Measurements from ENCODE around the gene ZNF280B. TPM values are rescaled to one million over a fixed set of nuclear protein-coding genes. Genes with fewer than 3 reads are reported as not detected.

ZNF280B gene, protein sequence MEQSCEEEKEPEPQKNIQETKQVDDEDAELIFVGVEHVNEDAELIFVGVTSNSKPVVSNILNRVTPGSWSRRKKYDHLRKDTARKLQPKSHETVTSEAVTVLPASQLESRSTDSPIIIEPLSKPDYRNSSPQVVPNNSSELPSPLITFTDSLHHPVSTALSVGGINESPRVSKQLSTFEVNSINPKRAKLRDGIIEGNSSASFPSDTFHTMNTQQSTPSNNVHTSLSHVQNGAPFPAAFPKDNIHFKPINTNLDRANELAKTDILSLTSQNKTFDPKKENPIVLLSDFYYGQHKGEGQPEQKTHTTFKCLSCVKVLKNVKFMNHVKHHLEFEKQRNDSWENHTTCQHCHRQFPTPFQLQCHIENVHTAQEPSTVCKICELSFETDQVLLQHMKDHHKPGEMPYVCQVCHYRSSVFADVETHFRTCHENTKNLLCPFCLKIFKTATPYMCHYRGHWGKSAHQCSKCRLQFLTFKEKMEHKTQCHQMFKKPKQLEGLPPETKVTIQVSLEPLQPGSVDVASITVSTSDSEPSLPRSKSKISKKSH
- under 0.01 and 0.64 TPM in 2 replicates for total RNA-seq

DNA sequence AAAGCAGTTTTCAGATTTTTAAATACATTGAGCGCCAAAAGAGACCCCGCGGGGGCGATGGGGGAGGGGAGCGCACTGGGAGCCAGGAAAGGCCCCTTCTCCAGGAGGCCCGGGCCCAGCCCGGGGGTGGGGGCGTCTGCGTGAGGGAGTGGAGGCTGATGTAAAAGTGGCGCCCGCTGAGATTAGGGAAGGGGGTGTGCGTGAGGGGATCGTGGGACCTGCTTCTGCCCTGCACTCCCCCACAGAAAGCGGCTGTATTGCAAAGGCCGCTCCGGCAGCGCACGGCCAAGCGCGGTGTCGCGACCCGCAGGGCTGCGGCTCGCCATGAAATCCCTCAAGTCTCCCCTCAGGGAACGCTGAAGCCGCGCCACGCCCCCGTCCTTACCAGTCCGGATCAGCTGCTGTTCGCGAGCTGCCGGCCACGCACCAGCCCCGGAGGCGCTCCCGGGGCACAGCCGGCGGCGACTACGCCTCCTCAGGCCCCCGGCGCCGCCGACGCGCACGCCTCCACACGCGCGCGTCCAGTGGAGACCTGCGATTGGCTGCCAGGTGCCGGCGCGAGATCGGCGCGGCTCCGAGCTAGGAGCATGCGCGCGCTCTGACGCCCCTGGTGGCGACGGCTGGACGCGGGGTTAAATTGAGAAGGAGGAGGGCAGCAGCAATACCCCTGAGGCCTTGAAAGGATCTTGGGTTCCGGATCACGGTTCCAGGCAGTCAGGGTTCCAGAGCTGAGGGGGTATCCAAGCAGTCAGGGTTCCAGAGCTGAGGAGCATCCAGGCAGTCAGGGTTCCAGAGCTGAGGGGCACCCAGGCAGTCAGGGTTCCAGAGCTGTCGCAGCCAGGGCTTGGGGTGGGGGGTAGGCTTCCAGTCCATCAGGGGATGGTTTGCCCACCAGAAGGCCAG, at the start of gene ZNF280B:
Gene ZNF280B (minus strand): TSS at position 469 of the 903 bp plus-strand sequence. CDS start 19,344 bp downstream, outside the sequence.

DNA sequence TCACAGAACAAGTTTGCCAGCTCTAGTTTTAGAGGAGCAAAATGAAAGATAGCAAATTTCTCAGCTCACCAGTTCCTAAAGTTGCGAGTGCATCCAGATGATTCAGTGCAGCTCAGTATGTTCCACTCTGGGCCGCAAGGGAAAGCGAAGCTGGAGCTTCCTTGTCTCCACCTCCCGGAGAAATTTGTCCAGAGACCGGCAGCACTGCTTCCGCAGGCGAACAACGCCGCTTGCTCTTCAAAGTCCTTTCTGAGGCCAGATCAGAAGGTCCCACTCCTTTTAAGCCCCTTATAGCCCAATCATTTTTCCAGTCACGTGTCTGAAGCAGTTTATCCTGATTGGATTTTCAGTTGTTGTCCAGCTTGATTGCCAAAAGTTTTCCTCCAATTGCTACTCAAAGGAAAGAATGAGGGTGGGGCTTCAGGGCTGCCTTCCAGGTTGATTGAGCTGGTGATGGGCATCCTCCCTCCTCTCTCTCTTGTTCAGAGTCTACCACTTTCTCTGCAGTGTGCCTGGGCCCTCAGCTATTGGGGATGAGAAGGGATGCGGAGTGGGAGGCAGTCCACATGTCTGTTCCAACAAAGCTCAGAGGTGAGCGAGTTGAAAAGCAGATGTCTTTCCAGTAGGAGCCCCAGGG, 11.6 kb upstream of the ZNF280B start, which contains the start of gene ZNF280A:
Gene ZNF280A (minus strand): TSS at position 251 of the 637 bp plus-strand sequence. CDS start 4,640 bp downstream, outside the sequence.

Other genes starting within 250 kb of the ZNF280B start
- gene ZNF280A, start 11.5 kb upstream of the ZNF280B start, total RNA-seq: under 0.01 TPM in 1 of 2 replicates, not detected in the other
- gene PRAME, start 50.5 kb upstream of the ZNF280B start, total RNA-seq: not detected in 2 replicates
- gene GGTLC2, start 135.9 kb upstream of the ZNF280B start, total RNA-seq: not detected in 2 replicates

All from nasal cavity respiratory epithelium epithelial cell of viscerocranial mucosa (primary cell).